ENCODE data around the gene LELP1. TPM values are rescaled to one million over a fixed set of nuclear protein-coding genes. Genes with fewer than 3 reads are reported as not detected.

LELP1 gene
- total and polyA plus RNA-seq, 9 of the 15 experiments (the other 6 are each of a cell fraction or from before 2014, with no cell fraction given): not detected

- no peak for FAIRE-seq
- no TSS peak for BruUV-seq (replicated peaks)
- TF ChIP-seq STAT5B (CRISPR knock-in tag; IDR thresholded peaks at IDR 0.05) (no peak), AFF4 (CRISPR knock-in tag; IDR thresholded peaks at IDR 0.05) (no peak), MCM3 (IDR thresholded peaks at IDR 0.05) (no peak), HOXB6 (CRISPR knock-in tag; IDR thresholded peaks at IDR 0.05; ENCODE audit: borderline replicate concordance) (no peak), PATZ1 (CRISPR knock-in tag; IDR thresholded peaks at IDR 0.05; ENCODE audit: borderline replicate concordance) (no peak), ZBED1 (IDR thresholded peaks at IDR 0.05) (no peak), KAT2B (IDR thresholded peaks at IDR 0.05; ENCODE audit: low read depth, low read length) (no peak), ZNF23 (CRISPR knock-in tag; IDR thresholded peaks at IDR 0.05) (no peak), ZBTB2 (IDR thresholded peaks at IDR 0.05) (no peak), PREB (CRISPR knock-in tag; IDR thresholded peaks at IDR 0.05) (no peak), SAFB (IDR thresholded peaks at IDR 0.05; ENCODE audit: borderline replicate concordance, low read depth, low read length) (no peak)
Measured at GRCh38 chr1:153174624-153175023, 28.6 kb upstream of the LELP1 start.

More at GRCh38 chr1:153174624-153175023, 28.6 kb upstream of the LELP1 start:
- Histone ChIP-seq H3K27me3 (ENCODE audit: control insufficient read depth in 2 of 2, insufficient read depth in 2 of 2, low read length in 2 of 2) (peaks cover 3 to 5% of the 10 kb centered on the region in 2 experiments; a peak in 1 of 5 replicates), H3K36me3 (ENCODE audit: control insufficient read depth, insufficient read depth, low read length) (no peaks in the 10 kb centered on the region), H3K9me1 (ENCODE audit: control insufficient read depth, insufficient read depth, low read length) (no peaks in the 10 kb centered on the region), H2AFZ (ENCODE audit: low read depth, low read length) (no peak overlapping the region), H3K9ac (ENCODE audit: insufficient read depth in 1 of 2, low read depth in 2 of 2, low read length in 2 of 2) (no peak overlapping the region), H3K4me2 (ENCODE audit: insufficient read depth, low read length) (no peak overlapping the region), H3K27ac (ENCODE audit: extremely low read depth, low read depth, low read length) (no peak overlapping the region), H3K4me3 (no peak overlapping the region), H3K4me1 (replicated peaks in 1 of 2; ENCODE audit: control insufficient read depth in 2 of 2, insufficient read depth in 2 of 2, low read length in 2 of 2) (no peaks in the 10 kb centered on the region), H3K79me2 (ENCODE audit: control insufficient read depth, insufficient read depth, low read length) (no peaks in the 10 kb centered on the region), H3K9me3 (replicated peaks; ENCODE audit: control insufficient read depth, insufficient read depth, low read depth, low read length) (no peaks in the 10 kb centered on the region), H4K20me1 (replicated peaks; ENCODE audit: control insufficient read depth, insufficient read depth, low read length) (no peaks in the 10 kb centered on the region)
- intact Hi-C loops (cut with micrococcal nuclease) (no loop called here), in situ Hi-C loops (cut with MboI) (loop anchor here (25.0 kb wide), 1 partner anchor 212 kb away; the partner anchor contains the start of gene SPRR4)
- DNase-seq (ENCODE audit: extremely low read depth in 1 of 4, low spot score in 3 of 4): no peak
- ChIA-PET CTCF (ENCODE audit: low intra/inter-chr PET ratio) (no interaction called here), POLR2A (interaction anchor here (0.6 kb wide), 1 partner anchor 297 kb away, joined by 3 read pairs; no protein-coding TSS in a partner anchor)
- no peak for ATAC-seq
